Measurements from ENCODE around the gene WDR73. TPM values are rescaled to one million over a fixed set of nuclear protein-coding genes. Genes with fewer than 3 reads are reported as not detected.
"Not testable (repeated sequence)": the region's sequence is repeated elsewhere in the genome, so short reads cannot be mapped to it uniquely, and the experiment has no call there.

Gene WDR73
- total and polyA plus RNA-seq, 5 donors from 2014 or later: 12.9 to 19.6 (median 19.2) TPM

GRCh38 chr15:84689858-84690257 is 35.8 kb upstream of the WDR73 start:
- DNase-seq: no peak
- Histone ChIP-seq H3K4me1 (ENCODE audit: control insufficient read depth, insufficient read depth, low read length, poor library complexity, severe bottlenecking) (no peaks in the 10 kb centered on the region), H3K4me3 (ENCODE audit: low read depth, low read length) (no peak overlapping the region), H3K27me3 (ENCODE audit: control insufficient read depth, insufficient read depth, low read length) (no peaks in the 10 kb centered on the region), H3K9me3 (ENCODE audit: control insufficient read depth in 2 of 2, low read length in 2 of 2) (no peaks in the 10 kb centered on the region), H3K27ac (ENCODE audit: insufficient read depth, low read length, poor library complexity, severe bottlenecking) (no peak overlapping the region), H3K36me3 (ENCODE audit: control insufficient read depth, insufficient read depth, low read length) (peaks cover 45% of the 10 kb centered on the region)
- H3K27me3 Mint-ChIP-seq: no peaks in the 10 kb centered on the region
- peaks cover 25% of the 10 kb centered on the region for H3K36me3 Mint-ChIP-seq
- peaks cover 4 to 42% (median 30%) of the 10 kb centered on the region in 4 donors for H3K4me1 Mint-ChIP-seq
- H3K27ac Mint-ChIP-seq: peak overlapping the region in 1 of 3 donors; percentile 87
- no peak for ATAC-seq (ENCODE audit: low read depth in 2 of 2)
- H3K4me3 Mint-ChIP-seq: no peak overlapping the region
- H3K9me3 Mint-ChIP-seq: no peaks in the 10 kb centered on the region

- H3K27me3 ChIP-seq (ENCODE audit: control insufficient read depth, insufficient read depth, low read length); H3K27me3 Mint-ChIP-seq; H3K9me3 Mint-ChIP-seq; H3K4me3 Mint-ChIP-seq; H3K27ac Mint-ChIP-seq; H3K9me3 ChIP-seq (ENCODE audit: control insufficient read depth in 2 of 2, low read length in 2 of 2); ATAC-seq (ENCODE audit: low read depth in 2 of 2); H3K4me3 ChIP-seq (ENCODE audit: low read depth, low read length); H3K27ac ChIP-seq (ENCODE audit: insufficient read depth, low read length, poor library complexity, severe bottlenecking); DNase-seq; H3K4me1 ChIP-seq (ENCODE audit: control insufficient read depth, insufficient read depth, low read length, poor library complexity, severe bottlenecking): not testable (repeated sequence)
- Mint-ChIP-seq H3K4me1 (peaks cover 7 to 42% (median 29%) of the 10 kb centered on the region in 4 donors), H3K36me3 (peaks cover 36% of the 10 kb centered on the region)
- peaks cover 45% of the 10 kb centered on the region for H3K36me3 ChIP-seq (ENCODE audit: control insufficient read depth, insufficient read depth, low read length)
Measured at GRCh38 chr15:84686446-84686845, 32.4 kb upstream of the WDR73 start.

- Mint-ChIP-seq H3K4me1 (peaks cover 17 to 45% (median 28%) of the 10 kb centered on the region in 4 donors), H3K27me3 (no peaks in the 10 kb centered on the region), H3K9me3 (no peaks in the 10 kb centered on the region), H3K36me3 (peaks cover 33% of the 10 kb centered on the region), H3K27ac (peak overlapping the region in 2 of 3 donors; percentile 20 to 66), H3K4me3 (no peak overlapping the region)
- Histone ChIP-seq H3K36me3 (ENCODE audit: control insufficient read depth, insufficient read depth, low read length) (peaks cover 37% of the 10 kb centered on the region), H3K9me3 (ENCODE audit: control insufficient read depth in 2 of 2, low read length in 2 of 2) (no peaks in the 10 kb centered on the region), H3K27ac (ENCODE audit: insufficient read depth, low read length, poor library complexity, severe bottlenecking) (no peak overlapping the region), H3K4me1 (ENCODE audit: control insufficient read depth, insufficient read depth, low read length, poor library complexity, severe bottlenecking) (peaks cover 6% of the 10 kb centered on the region), H3K4me3 (ENCODE audit: low read depth, low read length) (no peak overlapping the region), H3K27me3 (ENCODE audit: control insufficient read depth, insufficient read depth, low read length) (no peaks in the 10 kb centered on the region)
- no peak for DNase-seq
- no peak for ATAC-seq (ENCODE audit: low read depth in 2 of 2)
Measured at GRCh38 chr15:84685304-84685703, 31.2 kb upstream of the WDR73 start.

- H3K4me3 ChIP-seq (ENCODE audit: low read depth, low read length): no peak overlapping the region
- Mint-ChIP-seq H3K27me3 (no peaks in the 10 kb centered on the region), H3K36me3 (peaks cover 31% of the 10 kb centered on the region)
Measured at GRCh38 chr15:84684092-84684491, 30.0 kb upstream of the WDR73 start.

GRCh38 chr15:84681831-84682230 is 27.7 kb upstream of the WDR73 start:
- Histone ChIP-seq H3K4me1 (ENCODE audit: control insufficient read depth, insufficient read depth, low read length, poor library complexity, severe bottlenecking) (peaks cover 6% of the 10 kb centered on the region), H3K27ac (ENCODE audit: insufficient read depth, low read length, poor library complexity, severe bottlenecking) (peak overlapping the region; percentile 11), H3K36me3 (ENCODE audit: control insufficient read depth, insufficient read depth, low read length) (peaks cover 36% of the 10 kb centered on the region), H3K27me3 (ENCODE audit: control insufficient read depth, insufficient read depth, low read length) (no peaks in the 10 kb centered on the region), H3K4me3 (ENCODE audit: low read depth, low read length) (no peak overlapping the region), H3K9me3 (ENCODE audit: control insufficient read depth in 2 of 2, low read length in 2 of 2) (no peaks in the 10 kb centered on the region)
- ATAC-seq (ENCODE audit: low read depth in 2 of 2) (peak; percentile 79 to 83), DNase-seq (peak; percentile 54 to 56 (median 55))
- Mint-ChIP-seq H3K27me3 (no peaks in the 10 kb centered on the region), H3K4me3 (peak overlapping the region in 2 of 4 donors; percentile 15 to 59), H3K36me3 (peaks cover 21% of the 10 kb centered on the region), H3K4me1 (peaks cover 17 to 40% (median 24%) of the 10 kb centered on the region in 4 donors), H3K9me3 (no peaks in the 10 kb centered on the region), H3K27ac (peak overlapping the region; percentile 77 to 95 (median 89))

More at GRCh38 chr15:84684092-84684491, 30.0 kb upstream of the WDR73 start:
- ATAC-seq (ENCODE audit: low read depth in 2 of 2): no peak
- Histone ChIP-seq H3K4me1 (ENCODE audit: control insufficient read depth, insufficient read depth, low read length, poor library complexity, severe bottlenecking) (peaks cover 6% of the 10 kb centered on the region), H3K27ac (ENCODE audit: insufficient read depth, low read length, poor library complexity, severe bottlenecking) (no peak overlapping the region), H3K36me3 (ENCODE audit: control insufficient read depth, insufficient read depth, low read length) (peaks cover 40% of the 10 kb centered on the region), H3K9me3 (ENCODE audit: control insufficient read depth in 2 of 2, low read length in 2 of 2) (no peaks in the 10 kb centered on the region), H3K27me3 (ENCODE audit: control insufficient read depth, insufficient read depth, low read length) (no peaks in the 10 kb centered on the region)
- Mint-ChIP-seq H3K9me3 (no peaks in the 10 kb centered on the region), H3K27ac (peak overlapping the region; percentile 20 to 84 (median 83)), H3K4me3 (no peak overlapping the region), H3K4me1 (peaks cover 17 to 45% (median 26%) of the 10 kb centered on the region in 4 donors)
- no peak for DNase-seq

GRCh38 chr15:84671211-84671610 is 17.1 kb upstream of the WDR73 start:
- Mint-ChIP-seq H3K9me3 (peaks cover 0 to 2% (median 0%) of the 10 kb centered on the region in 7 donors), H3K36me3 (peaks cover 36% of the 10 kb centered on the region), H3K4me3 (no peak overlapping the region), H3K4me1 (peaks cover 7 to 19% (median 16%) of the 10 kb centered on the region in 4 donors), H3K27ac (peak overlapping the region; percentile 11 to 39 (median 37)), H3K27me3 (no peaks in the 10 kb centered on the region)
- no peak overlapping the region for H3K4me3 ChIP-seq (ENCODE audit: low read depth, low read length)
- H3K4me1 ChIP-seq (ENCODE audit: control insufficient read depth, insufficient read depth, low read length, poor library complexity, severe bottlenecking): peaks cover 6% of the 10 kb centered on the region
- no peaks in the 10 kb centered on the region for H3K27me3 ChIP-seq (ENCODE audit: control insufficient read depth, insufficient read depth, low read length)
- H3K9me3 ChIP-seq (ENCODE audit: control insufficient read depth in 2 of 2, low read length in 2 of 2): no peaks in the 10 kb centered on the region
- no peak for ATAC-seq (ENCODE audit: low read depth in 2 of 2)
- no peak for DNase-seq
- no peak overlapping the region for H3K27ac ChIP-seq (ENCODE audit: insufficient read depth, low read length, poor library complexity, severe bottlenecking)
- H3K36me3 ChIP-seq (ENCODE audit: control insufficient read depth, insufficient read depth, low read length): peaks cover 56% of the 10 kb centered on the region

- H3K4me1 Mint-ChIP-seq: peaks cover 7 to 13% (median 10%) of the 10 kb centered on the region in 4 donors
- H3K4me3 Mint-ChIP-seq: no peak overlapping the region
- Histone ChIP-seq H3K36me3 (ENCODE audit: control insufficient read depth, insufficient read depth, low read length) (peaks cover 56% of the 10 kb centered on the region), H3K4me1 (ENCODE audit: control insufficient read depth, insufficient read depth, low read length, poor library complexity, severe bottlenecking) (no peaks in the 10 kb centered on the region), H3K4me3 (ENCODE audit: low read depth, low read length) (no peak overlapping the region), H3K9me3 (ENCODE audit: control insufficient read depth in 2 of 2, low read length in 2 of 2) (no peaks in the 10 kb centered on the region), H3K27me3 (ENCODE audit: control insufficient read depth, insufficient read depth, low read length) (no peaks in the 10 kb centered on the region), H3K27ac (ENCODE audit: insufficient read depth, low read length, poor library complexity, severe bottlenecking) (no peak overlapping the region)
- peak overlapping the region in 1 of 3 donors; percentile 61 for H3K27ac Mint-ChIP-seq
- ATAC-seq (ENCODE audit: low read depth in 2 of 2) (no peak), DNase-seq (no peak)
- H3K27me3 Mint-ChIP-seq: no peaks in the 10 kb centered on the region
- peaks cover 0 to 2% (median 0%) of the 10 kb centered on the region in 7 donors for H3K9me3 Mint-ChIP-seq
- H3K36me3 Mint-ChIP-seq: peaks cover 39% of the 10 kb centered on the region
Measured at GRCh38 chr15:84669726-84670125, 15.6 kb upstream of the WDR73 start.
